ENCODE measurements around the gene TMCC2.
"Not testable (repeated sequence)": the region's sequence is repeated elsewhere in the genome, so short reads cannot be mapped to it uniquely, and the experiment has no call there.

The TMCC2 gene

DNA sequence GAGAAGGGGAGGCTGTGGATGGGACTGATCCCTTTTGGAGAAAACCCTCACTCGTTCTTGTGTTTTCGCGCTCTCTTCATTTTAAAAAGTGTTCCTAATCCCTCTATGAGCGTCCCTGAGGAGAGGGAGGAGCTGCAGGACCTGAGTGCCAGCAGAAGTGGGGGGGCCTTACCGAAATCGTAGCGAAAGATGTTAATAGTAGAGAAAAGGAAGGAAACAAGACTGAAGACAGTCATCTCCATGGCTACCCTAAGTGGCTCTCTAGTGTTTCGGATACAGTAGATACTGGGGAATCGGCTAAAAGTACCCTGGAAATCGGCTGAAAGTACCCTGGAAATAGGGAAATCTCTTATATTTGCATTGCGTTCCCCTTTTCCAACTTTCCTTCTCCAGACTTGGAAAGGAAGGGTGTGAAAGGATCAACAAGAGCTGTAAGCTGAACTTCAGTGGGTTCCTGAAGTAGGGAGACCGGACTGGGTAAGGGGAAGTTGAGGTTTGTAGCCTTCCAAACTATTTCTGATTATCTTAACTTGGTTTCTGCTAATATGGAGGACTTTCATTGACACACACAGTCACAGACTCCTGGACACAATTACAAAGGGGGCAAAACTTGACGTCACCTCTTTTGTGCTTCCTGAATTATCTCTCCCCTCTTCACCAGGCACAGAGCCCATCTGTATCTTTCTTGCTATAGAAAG lies 15.8 kb upstream of the TMCC2 start:
- no peak for DNase-seq (ENCODE audit: low read depth in 3 of 3, low spot score in 1 of 3)

DNA sequence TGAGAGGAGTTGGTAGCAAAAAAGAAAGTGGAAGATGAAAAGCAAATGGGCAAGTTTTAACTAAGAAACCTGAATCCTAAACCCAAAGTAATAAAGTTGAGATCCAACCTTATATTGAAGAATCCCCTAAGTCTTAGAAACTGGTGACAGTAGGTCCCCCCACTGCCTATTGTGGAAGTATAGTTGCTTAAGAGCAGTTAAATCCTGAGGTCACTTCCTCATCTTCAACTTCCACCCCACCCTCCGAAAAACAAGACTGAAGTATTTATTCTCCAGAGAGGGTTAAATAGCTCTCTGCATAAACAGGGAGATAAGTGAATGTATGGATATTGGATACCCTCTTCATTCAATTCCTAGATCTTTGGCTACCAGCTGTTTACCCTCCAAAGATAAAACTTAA lies 13.0 kb upstream of the TMCC2 start:
- DNase-seq (ENCODE audit: low read depth in 3 of 3, low spot score in 1 of 3): no peak

DNA sequence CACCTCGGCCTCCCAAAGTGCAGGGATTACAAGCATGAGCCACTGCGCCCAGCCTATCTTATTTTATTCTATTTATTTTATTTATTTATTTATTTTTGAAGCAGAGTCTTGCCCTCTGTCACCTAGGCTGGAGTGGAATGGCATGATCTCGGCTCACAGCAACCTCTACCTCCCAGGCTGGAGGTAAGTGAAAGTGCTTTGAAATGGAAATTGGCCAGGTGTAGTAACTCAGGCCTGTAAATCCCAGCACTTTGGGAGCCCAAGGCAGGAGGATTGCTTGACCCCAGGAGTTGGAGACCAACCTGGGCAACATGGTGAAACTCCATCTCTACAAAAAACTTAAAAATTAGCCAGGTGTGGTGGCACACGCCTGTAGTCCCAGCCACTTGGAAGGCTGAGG lies 11.2 kb upstream of the TMCC2 start:
- no peak for DNase-seq (ENCODE audit: low read depth in 3 of 3, low spot score in 1 of 3)

DNA sequence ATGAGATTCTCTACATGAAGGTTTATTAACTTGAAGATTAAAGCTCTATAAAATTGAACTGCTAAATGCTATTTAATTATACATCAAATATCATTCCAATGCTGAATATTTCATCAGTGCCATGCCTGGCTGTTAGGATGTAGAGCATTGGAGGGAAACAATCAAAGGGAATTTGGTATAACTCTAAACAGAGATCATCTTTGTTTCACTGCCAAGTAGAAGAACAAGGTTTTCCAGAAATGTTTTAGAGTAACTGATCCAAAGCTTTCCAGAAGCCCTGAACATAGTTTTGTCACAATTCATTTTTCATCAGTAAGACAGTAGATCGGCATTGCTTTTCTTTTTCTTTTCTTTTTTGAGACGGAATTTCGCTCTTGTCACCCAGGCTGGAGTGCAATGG lies 10.3 kb upstream of the TMCC2 start:
- no peak for DNase-seq (ENCODE audit: low read depth in 3 of 3, low spot score in 1 of 3)

DNA sequence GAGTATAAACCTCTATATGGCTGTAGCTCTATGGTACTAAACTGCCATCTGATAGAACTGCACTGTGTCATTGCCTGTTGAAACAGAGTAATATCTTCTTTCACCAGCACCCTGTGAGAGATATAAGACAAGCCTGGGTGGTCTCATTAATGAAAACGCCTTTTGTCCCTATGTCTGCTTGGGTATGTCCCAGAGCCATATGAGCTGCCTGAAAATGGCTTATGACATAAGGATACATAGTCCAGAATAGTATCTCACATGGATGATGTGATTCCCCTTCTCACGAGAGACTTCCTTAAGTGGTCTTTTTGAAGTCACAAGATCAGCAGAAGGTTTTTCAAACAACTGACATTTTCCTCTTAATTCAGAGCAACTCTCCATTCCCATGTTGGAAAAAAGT lies 7.3 kb upstream of the TMCC2 start:
- no peak for DNase-seq (ENCODE audit: low read depth in 3 of 3, low spot score in 1 of 3)

DNA sequence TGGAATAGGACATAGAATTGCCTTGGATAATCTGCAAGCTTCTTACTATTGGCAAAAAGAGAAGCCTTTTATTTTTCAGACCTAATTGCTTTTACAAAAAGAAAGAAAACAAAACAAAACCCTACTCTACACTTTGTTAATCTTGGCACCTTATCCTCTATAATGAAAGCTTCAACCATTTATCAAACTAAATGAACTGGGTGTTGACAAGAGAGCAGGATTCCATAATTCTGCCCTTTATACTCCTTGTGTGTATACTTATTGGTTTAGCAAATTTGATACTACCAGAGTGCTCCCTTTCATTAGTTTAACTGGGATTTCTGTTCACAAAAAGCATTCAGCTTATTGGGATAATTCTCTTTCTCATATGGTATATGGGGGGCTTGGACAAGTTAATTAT lies 3.0 kb upstream of the TMCC2 start:
- DNase-seq (ENCODE audit: low read depth in 3 of 3, low spot score in 1 of 3): no peak

DNA sequence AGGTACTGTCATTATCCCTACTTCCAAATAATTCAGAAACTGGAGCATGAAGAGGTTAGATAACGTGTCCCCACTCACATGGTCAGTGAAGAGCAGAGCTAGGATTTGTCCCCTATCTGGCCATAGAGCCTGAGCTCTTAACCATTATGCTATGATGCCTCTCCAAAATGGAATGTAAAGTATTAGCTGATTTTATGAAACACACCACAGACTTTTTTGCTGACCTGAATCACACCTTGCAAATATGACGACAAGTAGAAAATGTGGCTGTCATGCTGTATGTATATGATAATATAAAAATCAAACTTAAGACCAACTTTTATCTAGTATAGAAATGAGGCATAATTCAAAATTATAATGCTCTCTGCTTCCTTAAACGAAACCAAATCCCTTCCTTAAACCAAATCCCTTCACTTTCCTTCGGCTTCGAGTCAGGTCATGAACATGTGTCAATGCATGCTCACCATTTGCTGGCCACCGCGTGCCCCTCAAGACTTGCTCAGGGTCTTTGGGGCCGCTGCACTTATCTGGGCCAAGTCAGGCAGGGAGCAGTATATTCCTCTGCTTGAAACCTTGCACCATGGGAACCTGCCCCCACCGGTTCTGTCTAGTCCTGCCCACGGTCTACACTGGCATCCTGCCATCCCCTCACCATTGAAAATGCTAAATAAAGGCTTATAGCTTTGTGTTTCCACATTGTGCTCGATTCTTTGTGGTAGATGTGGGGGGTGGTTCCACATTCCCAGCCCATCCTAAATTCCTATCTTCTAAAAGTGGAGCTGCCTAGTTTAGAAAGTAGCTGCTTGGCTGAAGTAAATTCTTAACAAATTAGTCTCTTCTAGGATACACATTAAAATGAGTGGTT lies 1.6 kb upstream of the TMCC2 start:
- no peak for DNase-seq (ENCODE audit: low read depth in 3 of 3, low spot score in 1 of 3)

DNA sequence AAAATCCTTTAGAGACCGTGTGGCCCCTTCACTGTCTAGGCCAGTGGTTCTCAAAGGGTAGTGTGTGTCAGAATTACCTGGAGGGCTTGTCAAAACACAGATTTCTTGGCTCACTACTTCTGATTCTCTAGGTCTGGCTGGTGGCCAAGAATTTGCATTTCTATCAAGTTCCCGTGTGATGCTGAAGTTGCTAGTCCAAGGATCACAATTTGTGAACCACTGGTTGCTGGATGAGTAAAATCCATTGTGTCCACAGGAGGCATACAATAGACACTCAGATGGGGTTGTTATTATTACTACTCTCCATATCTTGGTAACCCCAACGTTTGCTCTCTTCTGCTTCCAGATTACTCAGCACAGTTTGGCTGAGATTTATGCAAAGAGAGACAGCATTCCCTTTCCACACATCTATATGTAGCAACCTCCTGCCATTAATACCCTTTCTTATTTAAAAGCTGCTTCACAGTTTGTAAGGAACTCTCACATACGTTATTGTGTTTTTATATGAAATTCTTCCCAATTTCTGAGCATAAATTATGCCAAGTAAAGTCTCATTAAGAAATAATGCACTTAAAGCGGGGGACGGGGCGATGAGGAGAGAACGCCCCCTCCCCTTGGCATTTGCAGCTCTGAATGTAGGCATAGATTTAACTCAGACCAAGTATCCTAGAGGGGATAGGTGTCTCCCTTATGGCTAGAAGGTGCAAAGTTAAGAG lies 720 bp upstream of the TMCC2 start:
- DNase-seq (ENCODE audit: low read depth in 3 of 3, low spot score in 1 of 3): no peak

DNA sequence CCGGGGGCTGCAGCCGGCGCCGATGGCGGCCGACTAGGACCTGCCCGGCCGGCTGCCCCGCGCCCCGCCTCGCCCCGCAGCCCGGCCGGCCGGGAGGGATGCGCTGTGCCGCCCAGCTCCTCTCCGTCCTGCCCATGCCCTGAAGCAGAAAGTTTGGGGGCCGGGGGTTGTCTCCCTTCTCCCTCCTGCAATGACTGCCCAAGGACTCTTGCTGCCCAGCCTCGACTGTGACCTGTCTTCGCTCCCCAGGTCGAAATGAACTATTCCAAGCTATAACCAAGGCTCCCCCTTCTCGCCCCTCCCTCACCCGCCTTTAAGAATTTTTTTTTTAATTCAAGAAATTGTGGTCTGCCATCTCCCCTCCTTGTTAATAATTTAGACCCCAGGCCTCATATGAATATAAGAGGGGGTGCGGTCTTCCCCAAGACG lies 361 bp downstream of the TMCC2 start:
- DNase-seq (ENCODE audit: low read depth in 3 of 3, low spot score in 1 of 3): no peak

DNA sequence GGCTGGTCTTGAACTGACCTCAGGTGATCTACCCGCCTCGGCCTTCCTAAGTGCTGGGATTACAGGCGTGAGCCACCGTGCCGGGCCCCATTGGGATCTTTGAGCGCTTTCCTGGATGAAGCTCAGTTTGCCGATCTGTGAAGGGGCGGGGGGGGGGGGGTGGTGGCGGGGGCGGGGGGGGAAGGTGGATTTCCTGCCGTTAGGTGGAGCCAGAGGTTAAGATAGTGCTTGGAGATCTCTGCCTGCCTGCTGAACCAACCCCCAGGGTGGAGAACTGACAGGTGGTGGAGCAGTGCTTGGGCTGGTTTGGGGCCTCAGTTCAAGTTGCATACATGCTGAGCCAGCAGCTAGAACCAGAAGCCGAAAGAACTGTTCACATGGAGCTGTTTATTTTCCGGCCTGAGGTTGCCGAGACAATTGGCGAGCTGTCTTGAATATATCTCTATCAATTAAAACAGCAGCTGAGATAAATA lies 1.7 kb downstream of the TMCC2 start:
- peak; percentile 26 to 35 (median 27) for DNase-seq (ENCODE audit: low read depth in 3 of 3, low spot score in 1 of 3)

DNA sequence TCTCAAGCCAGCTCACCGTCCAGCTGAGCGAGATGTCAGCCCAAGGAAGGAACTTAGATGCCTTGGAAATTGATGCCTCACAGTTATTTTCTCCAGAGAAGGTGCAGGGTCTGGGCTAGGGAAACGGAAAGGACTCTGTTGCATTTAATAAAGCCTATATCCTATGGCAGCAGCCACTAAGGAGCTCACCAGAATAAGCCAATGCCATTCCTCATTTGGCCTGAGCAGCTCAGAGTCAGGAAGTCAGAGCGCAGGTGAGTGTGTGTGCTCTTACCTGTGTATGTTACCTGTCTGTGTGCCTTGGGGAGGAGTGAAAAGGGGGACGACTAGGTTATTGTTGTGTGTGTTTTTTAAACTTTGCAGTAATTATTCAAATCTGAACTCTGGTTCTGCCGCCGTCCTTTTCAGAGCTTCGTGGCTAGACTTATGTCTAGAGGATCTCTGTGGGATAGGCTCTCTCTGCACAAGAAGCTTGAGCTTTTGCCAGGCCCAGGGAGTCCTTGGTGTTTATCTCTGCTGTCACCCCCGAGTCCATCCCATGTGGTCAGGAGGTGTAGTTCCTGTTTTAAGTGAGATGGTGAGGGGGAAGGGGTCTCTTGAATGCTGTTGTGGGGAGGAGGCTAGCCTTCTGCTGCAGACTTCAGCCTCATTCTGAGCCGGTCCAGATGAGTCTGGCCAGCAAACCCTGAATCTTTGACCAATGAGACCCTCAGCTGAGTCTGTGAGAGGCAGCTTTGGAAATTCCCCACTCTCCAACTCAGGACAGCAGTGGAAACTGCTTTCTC lies 2.4 kb downstream of the TMCC2 start:
- no peak for DNase-seq (ENCODE audit: low read depth in 3 of 3, low spot score in 1 of 3)

DNA sequence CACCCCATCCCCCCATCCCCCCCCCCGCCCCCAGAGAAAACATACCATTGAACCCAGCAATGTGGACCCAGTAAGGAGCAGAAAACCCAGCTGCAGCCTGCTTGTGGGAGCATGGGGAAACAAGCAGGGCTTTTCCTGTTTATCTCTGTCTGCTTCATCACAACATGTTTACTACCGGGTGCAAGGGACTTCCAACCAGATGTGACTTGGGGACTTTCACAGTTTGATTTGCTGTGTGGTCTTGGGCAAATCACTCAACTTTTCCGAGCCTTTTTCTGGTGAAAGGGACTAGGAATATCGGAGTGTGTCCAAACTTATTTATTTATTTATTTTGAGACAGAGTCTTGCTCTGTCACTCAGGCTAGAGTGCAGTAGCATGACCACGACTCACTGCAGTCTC lies 3.2 kb downstream of the TMCC2 start:
- no peak for DNase-seq (ENCODE audit: low read depth in 3 of 3, low spot score in 1 of 3)

DNA sequence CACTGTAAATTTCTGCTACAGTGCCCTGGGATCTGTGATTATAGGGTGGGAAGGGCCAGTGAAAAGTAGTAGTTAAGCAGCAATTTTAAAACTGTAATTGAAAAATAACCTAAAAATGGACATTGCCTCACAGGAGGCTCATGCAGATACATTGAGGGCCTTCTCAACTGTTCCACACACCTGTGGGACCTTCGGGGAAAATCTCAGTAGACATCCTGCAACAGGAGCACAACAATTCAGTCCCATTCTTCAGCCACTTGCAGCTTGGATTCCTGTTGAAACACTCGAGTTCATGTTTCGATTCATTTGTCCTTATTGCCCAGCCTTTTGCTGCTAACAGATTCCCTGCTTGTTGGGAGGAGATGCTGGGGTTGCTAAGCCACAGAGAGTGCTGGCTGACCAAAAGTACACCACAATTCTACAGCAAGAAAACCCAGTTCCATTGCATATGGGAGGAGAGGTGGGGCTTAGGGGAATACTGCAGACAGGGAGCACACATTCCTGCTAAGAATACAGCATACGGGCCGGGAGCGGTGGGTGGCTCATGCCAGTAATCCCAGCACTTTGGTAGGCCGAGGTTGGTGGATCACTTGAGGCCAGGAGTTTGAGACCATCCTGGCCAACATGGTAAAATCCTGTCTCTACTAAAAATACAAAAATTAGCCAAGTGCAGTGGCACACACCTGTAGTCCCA lies 4.5 kb downstream of the TMCC2 start:
- no peak for DNase-seq (ENCODE audit: low read depth in 3 of 3, low spot score in 1 of 3)

DNA sequence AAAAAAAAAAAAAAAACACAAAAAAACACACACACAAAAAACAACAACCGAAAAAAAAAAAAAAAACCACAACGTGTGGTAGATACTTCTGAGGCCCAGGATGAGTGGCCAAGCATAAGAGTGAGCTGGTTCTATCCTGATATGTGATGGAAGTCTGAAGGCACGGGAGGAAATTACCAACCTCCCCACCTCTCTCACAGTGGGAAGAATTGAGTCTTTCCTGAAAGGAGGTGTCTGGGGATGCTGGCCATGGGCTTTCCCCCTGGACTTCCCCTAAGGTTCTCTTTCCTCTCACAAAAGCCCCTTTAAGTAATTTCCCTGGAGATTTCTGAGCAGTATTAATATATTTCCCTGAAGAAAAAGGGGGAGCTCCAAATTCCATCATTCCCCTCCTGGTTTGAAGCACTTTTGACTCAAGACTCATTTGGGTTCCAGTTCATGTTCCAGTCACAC lies 5.2 kb downstream of the TMCC2 start:
- DNase-seq (ENCODE audit: low read depth in 3 of 3, low spot score in 1 of 3): no peak

DNA sequence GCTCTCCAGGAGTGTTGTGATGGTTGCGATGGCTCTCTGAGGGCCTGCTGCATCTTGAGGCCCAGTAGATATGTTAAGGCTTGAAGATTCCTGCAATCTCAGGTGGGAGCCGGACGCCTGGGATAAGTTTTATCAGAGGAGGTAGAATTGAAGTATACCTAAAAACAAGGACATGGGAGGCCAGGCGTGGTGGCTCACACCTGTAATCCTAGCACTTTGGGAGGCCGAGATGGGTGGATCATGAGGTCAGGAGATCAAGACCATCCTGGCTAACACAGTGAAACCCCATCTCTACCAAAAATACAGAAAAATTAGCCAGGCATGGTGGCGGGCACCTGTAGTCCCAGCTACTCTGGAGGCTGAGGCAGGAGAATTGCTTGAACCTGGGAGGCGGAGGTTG lies 6.2 kb downstream of the TMCC2 start:
- DNase-seq (ENCODE audit: low read depth in 3 of 3, low spot score in 1 of 3): not testable (repeated sequence)

DNA sequence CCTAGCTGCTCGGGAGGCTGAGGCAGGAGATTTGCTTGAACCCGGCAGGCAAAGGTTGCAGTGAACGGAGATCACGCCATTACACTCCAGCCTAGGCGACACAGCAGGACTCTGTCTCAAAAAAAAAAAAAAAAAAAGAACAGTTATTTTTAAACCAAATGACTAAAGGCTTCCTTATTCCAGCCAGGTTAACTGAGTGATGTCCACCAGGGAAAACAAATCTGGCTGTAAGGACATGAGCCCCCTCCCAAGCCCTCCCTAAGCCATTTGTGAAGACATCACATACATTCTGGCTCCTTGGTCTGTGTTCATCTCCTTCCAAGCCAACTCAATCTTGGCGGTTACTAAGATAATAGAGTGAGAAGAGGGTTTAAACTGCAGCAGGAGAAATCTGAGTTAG lies 8.2 kb downstream of the TMCC2 start:
- DNase-seq (ENCODE audit: low read depth in 3 of 3, low spot score in 1 of 3): no peak

DNA sequence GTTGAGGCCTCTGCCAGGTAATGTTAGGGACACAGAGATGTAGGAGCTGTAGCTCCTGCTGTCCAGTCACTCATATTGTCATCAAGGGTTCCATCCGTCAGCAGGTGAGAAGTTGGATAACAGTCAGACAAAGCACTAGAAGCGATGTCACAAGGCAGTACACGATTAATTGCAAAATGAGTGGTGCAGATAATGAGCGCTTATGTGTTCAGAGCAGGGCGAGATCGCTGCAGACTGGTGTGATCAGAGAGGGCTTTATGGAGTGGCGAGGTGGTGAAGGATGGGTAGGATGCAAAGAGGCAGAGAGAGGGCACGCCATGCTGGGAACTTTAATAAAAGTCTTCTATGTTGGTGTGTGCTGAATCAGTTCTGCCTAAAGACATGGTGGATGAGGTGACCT lies 8.8 kb downstream of the TMCC2 start:
- no peak for DNase-seq (ENCODE audit: low read depth in 3 of 3, low spot score in 1 of 3)

DNA sequence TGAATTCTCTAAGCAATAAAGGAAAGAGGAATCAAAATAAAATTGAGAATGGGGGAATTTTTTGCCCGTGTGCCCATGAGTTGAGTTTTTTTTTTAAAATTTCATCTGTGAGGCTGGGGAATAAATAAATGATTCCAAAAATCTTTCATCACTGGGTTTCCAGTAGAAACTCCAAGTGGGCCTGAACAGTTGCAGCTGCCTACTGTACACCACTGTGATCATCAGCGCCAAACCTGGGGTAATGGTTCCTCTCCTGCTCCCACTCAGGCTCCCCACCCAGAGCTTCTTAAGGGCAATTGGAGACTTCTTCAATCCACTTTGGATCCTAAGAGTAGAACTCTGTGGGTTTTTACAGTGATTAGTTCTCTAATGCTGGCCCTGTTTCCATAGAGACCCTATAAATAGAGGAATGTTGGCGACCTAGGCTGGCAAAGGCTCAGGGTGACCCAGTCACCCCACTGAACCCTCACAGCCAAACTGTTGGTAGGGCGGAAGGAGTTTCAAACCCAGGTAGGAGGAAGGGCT lies 9.3 kb downstream of the TMCC2 start:
- no peak for DNase-seq (ENCODE audit: low read depth in 3 of 3, low spot score in 1 of 3)

DNA sequence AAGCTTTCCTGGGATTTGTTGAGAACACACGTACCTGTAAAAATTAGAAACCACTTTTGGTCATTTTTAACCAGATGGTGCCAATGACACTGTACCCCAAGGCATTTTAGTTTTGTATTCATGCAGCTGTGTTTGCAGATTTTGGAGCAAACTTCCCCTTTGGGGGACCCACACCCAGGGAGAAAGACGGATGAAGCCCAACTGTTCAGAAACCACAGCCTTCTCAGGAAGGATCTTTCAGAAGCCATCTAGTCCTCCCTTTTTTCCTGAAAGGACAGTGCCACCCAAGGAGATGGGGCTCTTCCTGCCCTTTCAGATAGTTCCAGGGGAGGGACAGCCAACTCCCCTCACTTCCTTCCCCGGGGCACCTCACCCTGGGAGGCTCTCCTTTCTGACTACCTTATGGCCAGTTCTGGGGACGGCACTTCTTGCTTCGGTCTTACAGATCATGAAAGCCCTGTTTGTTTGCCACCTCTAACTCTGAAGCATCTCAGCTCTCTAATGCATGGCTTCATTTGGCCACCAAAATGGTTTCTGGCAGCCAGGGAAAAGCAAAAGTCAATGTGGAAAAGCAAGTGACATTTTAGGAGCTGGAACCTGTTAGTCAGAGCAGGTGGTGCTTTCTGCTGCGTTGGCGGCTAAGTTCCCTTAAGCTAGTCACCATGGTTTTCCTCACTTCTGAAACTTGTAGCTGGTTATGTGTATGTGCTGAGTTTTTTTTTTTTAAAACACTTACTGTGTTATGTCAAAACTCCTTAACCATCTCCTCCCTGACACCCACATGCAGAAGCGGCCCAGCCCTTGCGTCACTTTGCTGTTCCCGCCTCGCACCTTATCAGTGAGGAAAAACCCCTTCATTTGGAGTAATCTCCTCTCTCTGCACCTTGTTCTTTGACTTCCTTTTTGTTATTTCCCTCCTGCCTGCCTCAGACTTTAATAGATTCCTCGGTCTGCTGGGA lies 10.1 kb downstream of the TMCC2 start:
- no peak for DNase-seq (ENCODE audit: low read depth in 3 of 3, low spot score in 1 of 3)
